ENCODE data around the gene C1orf232.

The C1orf232 gene

GRCh38 chr1:26181586-26182382 is 13.0 kb upstream of the C1orf232 start:
- Histone ChIP-seq H3K4me3 (no peak overlapping the region), H3K36me3 (no peaks in the 10 kb centered on the region), H3K27ac (no peak overlapping the region), H3K4me1 (no peaks in the 10 kb centered on the region), H4K20me1 (no peaks in the 10 kb centered on the region), H3K4me2 (no peak overlapping the region), H3K27me3 (no peaks in the 10 kb centered on the region), H3K9ac (no peak overlapping the region), H3K9me3 (no peaks in the 10 kb centered on the region)
- TF ChIP-seq Cebpa-rat (IDR thresholded peaks at IDR 0.05): no peak

GRCh38 chr1:26180010-26180506 is 11.3 kb upstream of the C1orf232 start:
- no peak overlapping the region for H3K27ac ChIP-seq
- no peaks in the 10 kb centered on the region for H3K4me1 ChIP-seq
- no peaks in the 10 kb centered on the region for H3K9me3 ChIP-seq
- H3K4me3 ChIP-seq: no peak overlapping the region
- no peaks in the 10 kb centered on the region for H3K27me3 ChIP-seq
- H4K20me1 ChIP-seq: no peaks in the 10 kb centered on the region
- no peak overlapping the region for H3K9ac ChIP-seq
- no peaks in the 10 kb centered on the region for H3K36me3 ChIP-seq
- TF ChIP-seq Cebpa-rat (IDR thresholded peaks at IDR 0.05): no peak
- H3K4me2 ChIP-seq: no peak overlapping the region

GRCh38 chr1:26177182-26177684 is 8.5 kb upstream of the C1orf232 start, which contains the start of gene CNKSR1:
Gene CNKSR1 (plus strand): TSS chr1:26177491. CDS start chr1:26177548, 57 bp downstream.
- no peak within 1 kb of the TSS for H3K9ac ChIP-seq
- no peak within 1 kb of the TSS for H3K27ac ChIP-seq
- H3K4me3 ChIP-seq: no peak within 1 kb of the TSS
- H3K27me3 ChIP-seq: no peaks in the 10 kb centered on the region
- H3K4me1 ChIP-seq: no peaks in the 10 kb centered on the region
- H4K20me1 ChIP-seq: no peaks in the 10 kb centered on the region
- H3K36me3 ChIP-seq: no peaks in the 10 kb centered on the region
- no peak for TF ChIP-seq Cebpa-rat (IDR thresholded peaks at IDR 0.05)
- no peak within 1 kb of the TSS for H3K4me2 ChIP-seq
- no peaks in the 10 kb centered on the region for H3K9me3 ChIP-seq

- Histone ChIP-seq H3K36me3 (peaks cover 14% of the 10 kb centered on the region), H3K4me3 (no peak overlapping the region), H3K27me3 (no peaks in the 10 kb centered on the region), H3K9me3 (no peaks in the 10 kb centered on the region), H4K20me1 (no peaks in the 10 kb centered on the region), H3K4me1 (peaks cover 16% of the 10 kb centered on the region), H3K9ac (no peak overlapping the region), H3K4me2 (no peak overlapping the region), H3K27ac (no peak overlapping the region)
- no peak for TF ChIP-seq Cebpa-rat (IDR thresholded peaks at IDR 0.05)
These were observed 6.6 kb upstream of the C1orf232 start for GRCh38 chr1:26175346-26175745.

GRCh38 chr1:26171084-26172072 is 2.6 kb upstream of the C1orf232 start, which contains the start of gene ZNF593OS:
Gene ZNF593OS (minus strand): TSS chr1:26171832. CDS start chr1:26171661, 171 bp downstream.
- Histone ChIP-seq H3K27me3 (no peaks in the 10 kb centered on the region), H3K4me3 (peak within 1 kb of the TSS; percentile 93), H3K9ac (peak within 1 kb of the TSS; percentile 92), H3K9me3 (no peaks in the 10 kb centered on the region), H3K4me1 (peaks cover 29% of the 10 kb centered on the region), H3K36me3 (peaks cover 14% of the 10 kb centered on the region), H4K20me1 (no peaks in the 10 kb centered on the region), H3K4me2 (peak within 1 kb of the TSS; percentile 90), H3K27ac (peak within 1 kb of the TSS; percentile 92)
- no peak for TF ChIP-seq Cebpa-rat (IDR thresholded peaks at IDR 0.05)

GRCh38 chr1:26170472-26170821 is 1.7 kb upstream of the C1orf232 start:
- peak overlapping the region; percentile 90 for H3K4me2 ChIP-seq
- H3K36me3 ChIP-seq: peaks cover 14% of the 10 kb centered on the region
- no peaks in the 10 kb centered on the region for H3K27me3 ChIP-seq
- TF ChIP-seq Cebpa-rat (IDR thresholded peaks at IDR 0.05): no peak
- peak overlapping the region; percentile 93 for H3K4me3 ChIP-seq
- peak overlapping the region; percentile 92 for H3K9ac ChIP-seq
- peak overlapping the region; percentile 92 for H3K27ac ChIP-seq
- no peaks in the 10 kb centered on the region for H4K20me1 ChIP-seq
- peaks cover 35% of the 10 kb centered on the region for H3K4me1 ChIP-seq
- no peaks in the 10 kb centered on the region for H3K9me3 ChIP-seq

GRCh38 chr1:26169669-26170471 is 1.1 kb upstream of the C1orf232 start, which contains the start of gene ZNF593:
Gene ZNF593 (plus strand): TSS chr1:26169908. CDS start chr1:26169984, 76 bp downstream.
- Histone ChIP-seq H3K9me3 (no peaks in the 10 kb centered on the region), H3K9ac (peak within 1 kb of the TSS; percentile 92), H3K4me3 (peak within 1 kb of the TSS; percentile 93), H4K20me1 (no peaks in the 10 kb centered on the region), H3K4me1 (peaks cover 41% of the 10 kb centered on the region), H3K27me3 (no peaks in the 10 kb centered on the region), H3K27ac (peak within 1 kb of the TSS; percentile 92), H3K36me3 (peaks cover 14% of the 10 kb centered on the region), H3K4me2 (peak within 1 kb of the TSS; percentile 90)
- TF ChIP-seq Cebpa-rat (IDR thresholded peaks at IDR 0.05): no peak

GRCh38 chr1:26169198-26169554 is 413 bp upstream of the C1orf232 start:
- H3K9ac ChIP-seq: peak overlapping the region; percentile 92; the same call in 1 of the 2 replicates
- H3K4me2 ChIP-seq: peak overlapping the region; percentile 90
- H3K27me3 ChIP-seq: no peaks in the 10 kb centered on the region
- peak overlapping the region; percentile 93; the same call in 1 of the 2 replicates for H3K4me3 ChIP-seq
- peaks cover 14% of the 10 kb centered on the region for H3K36me3 ChIP-seq
- peak overlapping the region; percentile 92; the same call in 1 of the 2 replicates for H3K27ac ChIP-seq
- H3K9me3 ChIP-seq: no peaks in the 10 kb centered on the region
- no peaks in the 10 kb centered on the region for H4K20me1 ChIP-seq
- H3K4me1 ChIP-seq: peaks cover 48% of the 10 kb centered on the region
- no peak for TF ChIP-seq Cebpa-rat (IDR thresholded peaks at IDR 0.05)

Measured in BLaER1 (cell line).